ENCODE measurements around the gene RNF126.
"Not testable (repeated sequence)": the region's sequence is repeated elsewhere in the genome, so short reads cannot be mapped to it uniquely, and the experiment has no call there.

RNF126 gene

DNA sequence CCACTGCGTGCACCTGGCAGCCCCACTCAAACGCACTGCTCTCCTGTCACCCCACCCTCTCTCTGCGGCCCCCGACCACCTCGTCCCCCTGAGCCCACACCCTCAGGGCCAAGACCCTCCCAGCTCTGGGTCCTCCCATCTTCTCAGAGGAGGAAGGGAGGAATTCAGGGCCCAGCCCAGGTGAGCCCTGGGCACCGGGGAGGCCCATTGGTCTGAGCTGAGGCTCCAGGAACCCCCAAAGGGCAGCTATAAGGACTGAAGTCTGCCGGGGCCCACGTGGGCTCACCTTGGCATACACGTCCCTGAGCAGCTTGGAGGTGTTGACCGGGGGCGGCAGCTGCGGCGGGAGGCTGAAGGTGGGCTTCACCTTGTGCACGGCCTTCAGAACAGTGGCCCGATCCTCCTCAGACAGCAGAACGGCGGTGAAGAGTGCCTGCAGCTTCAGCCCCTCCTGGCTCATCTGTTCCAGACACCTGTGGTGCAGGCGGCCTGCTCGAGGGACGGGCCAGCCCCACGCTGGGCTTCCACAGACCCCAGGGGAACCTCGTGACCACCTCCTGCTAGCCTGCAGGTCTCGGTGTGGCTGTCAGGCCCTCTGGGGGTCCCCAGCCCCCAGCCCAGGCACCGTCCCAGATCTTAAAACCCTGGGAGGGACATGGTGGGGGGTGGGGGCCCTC, 38.4 kb downstream of the RNF126 start:
- DNase-seq: no peak

DNA sequence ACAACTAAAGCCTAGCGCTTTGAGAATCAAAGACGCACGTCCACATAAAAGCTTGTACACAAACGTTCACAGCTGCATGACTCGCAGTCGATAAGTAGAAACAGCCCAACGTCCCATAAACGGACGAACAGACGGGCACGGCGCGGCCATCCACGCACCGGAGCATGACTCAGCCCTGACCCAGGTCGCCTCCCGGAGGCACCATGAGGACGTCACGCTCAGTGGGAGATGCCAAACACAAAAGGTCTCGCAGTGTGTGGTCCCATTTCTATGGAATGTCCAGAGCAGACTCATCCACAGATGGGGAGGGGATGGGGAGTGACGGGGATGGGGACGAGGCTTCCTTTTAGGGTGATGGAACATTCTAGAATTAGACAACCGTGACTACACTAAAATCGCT, 39.0 kb downstream of the RNF126 start:
- no peak for DNase-seq

DNA sequence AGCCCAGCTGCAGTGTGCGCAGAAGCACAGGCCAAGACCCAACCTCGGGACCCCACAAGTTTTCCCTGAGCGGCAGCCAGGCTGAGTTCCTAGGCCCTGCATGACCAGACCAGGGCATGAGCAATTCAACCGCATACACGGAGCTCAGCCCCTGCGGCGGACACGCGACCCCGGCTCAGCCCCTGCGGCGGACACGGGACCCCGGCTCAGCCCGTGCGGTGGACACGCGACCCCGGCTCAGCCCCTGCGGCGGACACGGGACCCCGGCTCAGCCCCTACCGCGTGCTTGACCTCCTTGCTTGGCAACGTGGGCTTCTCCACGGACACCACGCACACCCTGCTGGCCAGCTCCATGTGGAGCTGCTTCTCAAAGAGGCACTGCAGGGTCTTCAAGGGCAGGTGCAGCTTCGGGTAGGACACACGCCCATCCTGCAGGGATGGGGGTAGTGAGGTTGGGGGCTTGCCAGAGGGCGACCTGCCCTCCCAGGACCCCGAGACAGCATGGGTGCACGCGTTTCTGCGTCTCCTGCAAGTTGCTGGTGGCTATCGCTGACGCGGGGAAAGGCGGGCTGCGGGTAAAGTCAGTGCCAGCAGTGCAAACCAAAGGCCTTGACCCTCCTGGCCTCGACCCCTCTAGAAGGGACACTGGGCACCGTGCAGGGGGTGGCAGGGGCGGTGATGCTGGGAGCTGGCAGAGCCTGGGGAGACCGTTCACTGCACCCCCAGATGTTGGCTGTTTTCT, 39.7 kb downstream of the RNF126 start:
- no peak for DNase-seq

DNA sequence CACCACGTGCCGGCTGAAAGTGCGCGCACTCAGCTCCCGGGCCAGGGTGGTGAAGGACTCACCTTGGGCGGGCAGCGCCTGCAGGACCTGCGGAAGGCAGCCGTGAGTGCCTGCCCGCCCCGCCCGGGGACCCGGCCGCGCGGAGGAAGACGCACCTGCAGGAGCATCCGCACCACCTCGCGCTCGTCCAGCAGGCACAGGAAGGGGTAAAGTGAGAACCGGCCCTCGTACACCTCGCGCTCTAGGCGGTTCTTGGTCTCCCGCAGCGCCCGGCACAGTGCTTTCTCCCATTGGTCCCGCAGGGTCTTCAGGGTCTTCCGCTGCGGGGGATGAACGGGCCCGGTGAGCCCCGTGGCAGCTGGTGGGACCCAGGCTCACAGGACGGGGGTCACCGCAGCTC, 40.3 kb downstream of the RNF126 start:
- DNase-seq: no peak

DNA sequence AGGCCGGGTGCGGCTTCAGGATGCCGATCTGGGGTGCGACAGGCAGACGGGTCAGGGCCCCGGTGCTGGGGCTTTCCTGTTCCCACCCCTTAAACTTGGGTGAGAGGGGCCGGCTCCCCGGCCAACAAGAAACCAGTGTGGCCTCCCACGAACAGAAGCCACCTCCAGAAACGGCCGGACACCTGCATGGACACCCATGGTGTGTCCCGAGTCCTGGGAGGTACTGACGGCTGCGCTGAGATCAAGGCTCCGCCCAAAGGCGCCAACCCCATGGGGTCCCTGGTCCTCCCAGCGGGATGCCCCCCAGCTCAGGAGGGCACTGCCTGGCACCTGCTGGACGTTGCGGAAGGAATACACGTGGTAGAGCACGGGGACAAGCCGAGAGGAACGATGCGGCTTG, 41.2 kb downstream of the RNF126 start:
- DNase-seq: no peak

DNA sequence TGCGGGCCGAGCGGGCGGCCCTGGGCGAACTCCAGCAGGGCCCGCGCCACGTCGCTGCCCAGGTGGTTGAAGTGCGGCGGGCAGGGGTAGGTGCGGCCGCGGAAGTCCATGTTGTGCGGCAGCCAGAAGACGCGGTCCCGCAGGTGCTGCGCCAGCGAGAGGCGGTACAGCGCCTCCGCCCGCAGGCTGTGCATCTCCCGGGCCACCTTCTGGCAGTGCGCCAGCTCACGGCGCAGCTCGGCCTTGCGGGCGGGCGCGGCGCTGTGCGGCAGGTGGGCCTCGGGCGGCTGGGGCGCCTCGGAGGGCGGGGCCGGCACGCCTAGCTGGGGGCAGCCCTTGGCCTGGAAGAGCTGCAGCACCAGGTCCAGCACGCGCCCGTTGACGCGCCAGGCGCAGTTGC, 41.8 kb downstream of the RNF126 start:
- not testable (repeated sequence) for DNase-seq

DNA sequence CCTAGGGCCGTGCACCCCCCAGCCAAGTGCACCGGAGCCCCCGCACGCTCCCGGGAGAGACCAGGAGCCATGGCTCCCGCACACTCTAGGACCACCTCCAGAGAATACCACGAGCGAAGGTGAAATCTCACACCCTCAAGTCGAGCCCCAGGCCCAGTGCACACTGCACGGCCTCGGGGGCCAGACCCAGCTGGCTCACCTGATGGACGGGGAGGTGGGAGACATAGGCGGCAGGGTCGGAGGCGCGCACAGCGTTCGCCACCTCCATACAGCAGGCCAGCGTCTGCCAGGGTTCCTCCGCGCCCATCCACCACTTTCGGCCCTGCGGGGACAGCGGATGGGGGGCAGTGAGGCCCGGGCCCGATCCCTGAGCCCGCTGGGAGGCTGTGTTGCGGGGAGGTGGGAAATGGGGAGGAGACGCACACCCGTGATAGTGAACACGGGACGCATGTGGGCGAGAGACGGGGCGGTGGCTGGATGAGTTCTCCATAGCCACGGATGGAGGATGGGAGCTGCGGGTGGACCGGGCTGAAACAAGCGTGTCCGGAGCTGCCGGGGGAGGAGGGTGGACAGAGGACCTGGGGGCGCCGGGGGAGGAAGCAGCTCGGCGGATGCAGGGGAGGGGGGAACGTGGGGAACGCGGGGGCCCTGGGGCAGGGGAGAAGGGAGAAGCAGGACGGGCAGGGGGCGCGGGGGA, 42.7 kb downstream of the RNF126 start:
- no peak for DNase-seq

DNA sequence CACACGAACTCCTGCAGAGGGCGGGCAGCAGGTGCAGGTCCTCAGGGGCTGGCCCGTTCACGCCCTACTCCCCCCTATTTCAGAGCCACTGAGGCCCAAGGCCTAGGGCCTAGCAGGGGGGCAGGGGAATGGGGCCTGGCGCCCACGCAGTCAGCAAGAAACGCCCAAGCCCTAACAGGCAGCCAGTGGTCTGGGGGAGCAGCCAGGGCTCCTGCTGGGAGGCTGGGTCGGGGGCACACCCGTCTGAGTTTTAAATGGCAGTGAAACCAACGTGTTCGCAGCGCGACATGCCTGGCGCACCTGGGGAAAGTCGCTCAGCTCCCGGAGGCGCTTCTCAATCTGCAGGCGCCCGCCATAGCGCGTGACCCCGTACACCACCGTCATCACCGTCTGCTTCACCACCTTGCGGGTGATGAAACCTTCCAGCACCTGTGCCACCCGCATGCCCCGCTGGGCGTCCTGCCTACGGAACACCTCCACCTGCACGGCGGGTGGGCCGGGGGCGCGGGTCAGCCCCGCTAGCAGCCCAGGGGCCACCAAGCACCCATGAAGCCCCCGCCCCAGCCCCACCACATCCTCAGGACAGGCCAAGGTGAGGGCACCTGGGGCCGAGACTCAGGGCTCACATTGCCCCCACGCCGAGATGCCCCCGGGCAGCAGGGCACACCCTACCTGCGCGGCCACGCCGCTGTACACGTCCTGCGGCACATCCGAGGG, 43.6 kb downstream of the RNF126 start:
- no peak for DNase-seq

DNA sequence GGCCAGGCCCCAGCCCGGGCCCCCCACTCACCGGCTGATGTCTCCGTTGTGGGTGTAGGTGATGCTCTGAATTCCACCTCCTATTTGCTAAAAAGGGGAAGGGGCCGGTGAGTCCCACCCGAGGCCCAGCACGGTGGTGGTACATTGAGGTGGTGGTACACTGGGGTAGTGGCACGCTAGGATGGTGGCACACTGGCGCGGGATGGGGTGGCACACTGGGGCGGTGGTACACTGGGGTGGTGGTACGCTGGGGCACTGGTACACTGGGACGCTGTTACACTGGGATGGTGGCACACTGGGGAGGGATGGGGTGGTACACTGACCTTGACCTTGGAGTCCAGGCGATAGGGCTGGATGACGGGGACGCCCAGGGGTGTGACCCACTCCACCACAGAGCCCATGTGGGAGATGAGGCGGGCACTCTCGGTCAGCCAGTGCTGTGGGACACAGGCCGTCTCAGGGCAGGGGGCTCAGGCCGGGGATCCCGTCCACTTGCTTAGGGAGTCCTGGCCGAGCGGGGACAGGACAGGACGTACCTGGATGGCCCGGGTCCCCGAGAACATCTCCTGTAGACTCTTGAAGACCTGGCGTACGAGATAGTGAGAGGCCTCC, 44.2 kb downstream of the RNF126 start:
- DNase-seq: no peak

DNA sequence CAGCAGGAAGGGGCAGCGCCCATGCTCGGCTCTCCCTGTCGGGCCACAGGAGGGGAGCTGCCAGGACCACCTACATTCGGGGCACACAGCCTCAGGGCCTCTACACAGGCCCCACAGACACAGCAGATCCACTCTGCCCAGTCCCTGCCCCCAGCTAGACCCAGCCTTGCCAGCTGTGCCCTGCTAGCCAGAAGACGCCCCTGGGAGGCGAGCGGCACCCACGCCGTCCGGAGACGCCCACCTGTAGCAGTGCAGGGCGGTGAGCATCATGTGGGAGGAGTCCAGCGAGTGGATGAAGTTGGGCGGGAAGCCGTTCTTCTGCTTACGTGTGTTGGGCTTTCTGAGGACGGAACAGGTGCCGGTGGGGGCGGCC, 44.8 kb downstream of the RNF126 start:
- no peak for DNase-seq

DNA sequence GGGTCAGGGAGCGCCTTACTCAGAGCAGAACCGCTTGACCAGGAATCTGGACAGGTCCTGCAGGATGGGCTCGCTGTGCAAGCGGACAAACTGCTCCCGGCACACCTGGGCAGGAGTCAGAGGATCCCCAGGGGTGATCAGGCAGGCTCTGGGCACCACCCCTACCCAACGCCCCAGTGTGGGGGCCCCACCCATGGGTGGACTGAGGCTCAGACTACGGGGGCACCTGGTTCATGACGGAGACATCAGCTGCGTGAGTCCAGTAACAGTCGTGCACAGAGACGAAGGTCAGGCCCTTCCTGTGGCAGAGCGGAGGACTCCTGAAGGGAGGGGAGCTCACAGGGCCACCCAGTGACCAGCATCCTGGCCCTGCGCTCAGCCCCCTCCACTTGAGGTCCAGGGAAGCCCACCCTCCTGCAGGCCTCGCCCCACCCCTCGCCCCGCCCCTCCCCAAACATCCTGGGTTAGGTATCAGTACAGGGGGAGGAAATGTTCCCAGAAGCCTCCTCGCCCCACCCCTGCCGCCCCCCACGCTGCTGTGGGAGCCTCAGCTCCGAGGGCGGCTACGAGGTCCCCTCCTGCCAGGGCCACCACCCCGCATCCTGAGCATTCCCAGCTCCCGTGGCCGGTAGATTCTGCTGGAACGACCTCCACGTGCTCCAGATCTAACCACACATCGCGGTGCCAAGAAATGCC, 45.3 kb downstream of the RNF126 start:
- no peak for DNase-seq

DNA sequence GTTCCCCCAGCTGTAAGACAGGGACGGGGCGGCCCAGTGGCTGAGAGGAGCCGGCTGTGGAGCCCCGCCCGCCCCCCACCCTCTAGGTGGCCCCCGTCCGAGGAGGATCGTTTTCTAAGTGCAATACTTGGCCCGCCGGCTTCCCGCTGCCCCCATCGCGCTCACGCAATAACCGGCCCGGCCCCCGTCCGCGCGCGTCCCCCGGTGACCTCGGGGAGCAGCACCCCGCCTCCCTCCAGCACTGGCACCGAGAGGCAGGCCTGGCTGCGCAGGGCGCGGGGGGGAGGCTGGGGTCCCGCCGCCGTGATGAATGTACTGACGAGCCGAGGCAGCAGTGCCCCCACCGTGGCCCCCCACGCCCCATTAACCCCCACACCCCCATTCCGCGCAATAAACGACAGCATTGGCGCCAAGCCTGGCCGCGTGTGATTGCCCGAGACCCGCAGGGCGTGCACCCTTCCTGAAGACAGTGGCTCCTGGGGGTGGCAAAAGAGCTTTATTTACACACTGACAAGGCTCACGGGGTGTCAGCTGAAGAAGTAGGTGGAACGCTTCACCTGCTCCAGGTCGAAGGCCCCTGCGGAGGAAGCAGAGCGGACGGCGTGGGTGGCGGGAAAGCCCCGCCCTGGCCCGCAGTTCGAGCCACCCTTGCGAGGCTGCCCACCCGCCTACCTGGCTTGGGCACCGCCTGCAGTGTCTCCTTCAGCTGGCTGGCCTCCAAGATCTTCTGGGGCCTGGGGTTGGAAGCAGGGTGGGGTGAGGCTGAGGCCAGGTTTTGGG, 46.1 kb downstream of the RNF126 start:
- DNase-seq: no peak

DNA sequence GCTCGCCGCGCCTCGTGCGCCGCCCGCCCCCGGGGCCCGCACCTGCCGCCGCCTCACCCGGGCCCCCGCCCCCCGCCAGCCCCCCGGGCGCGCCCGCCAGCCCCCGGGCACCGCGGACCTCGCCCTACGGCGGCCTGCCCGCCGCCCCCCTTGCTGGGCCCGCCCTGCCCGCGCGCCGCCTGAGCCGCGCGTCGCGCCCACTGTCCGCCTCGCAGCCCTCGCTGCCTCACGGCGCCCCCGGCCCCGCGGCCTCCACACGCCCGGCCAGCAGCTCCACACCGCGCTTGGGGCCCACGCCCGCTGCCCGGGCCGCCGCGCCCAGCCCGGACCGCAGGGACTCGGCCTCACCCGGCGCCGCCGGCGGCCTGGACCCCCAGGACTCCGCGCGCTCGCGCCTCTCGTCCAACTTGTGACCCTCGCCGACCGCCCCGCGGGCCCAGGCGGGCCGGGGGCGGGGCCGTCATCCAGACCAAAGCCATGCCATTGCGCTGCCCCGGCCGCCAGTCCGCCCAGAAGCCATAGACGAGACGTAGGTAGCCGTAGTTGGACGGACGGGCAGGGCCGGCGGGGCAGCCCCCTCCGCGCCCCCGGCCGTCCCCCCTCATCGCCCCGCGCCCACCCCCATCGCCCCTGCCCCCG, 46.8 kb downstream of the RNF126 start:
- DNase-seq: no peak

DNA sequence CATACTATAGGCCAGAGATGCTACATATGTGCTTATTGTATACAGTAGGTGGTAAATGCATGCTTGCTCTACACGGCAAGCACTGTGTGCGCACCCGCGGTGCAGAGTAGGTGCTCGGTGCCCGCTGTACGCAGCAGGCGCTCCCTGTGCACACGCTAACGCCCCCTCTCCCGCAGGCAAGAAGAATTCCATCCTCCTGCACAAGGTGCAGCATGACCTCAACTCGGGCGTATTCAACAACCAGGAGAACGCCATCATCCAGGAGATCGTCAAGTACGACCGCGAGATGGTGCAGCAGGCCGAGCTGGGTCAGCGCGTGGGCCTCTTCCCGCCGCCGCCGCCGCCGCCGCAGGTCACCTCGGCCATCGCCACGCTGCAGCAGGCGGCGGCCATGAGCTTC, 47.4 kb downstream of the RNF126 start:
- no peak for DNase-seq

DNA sequence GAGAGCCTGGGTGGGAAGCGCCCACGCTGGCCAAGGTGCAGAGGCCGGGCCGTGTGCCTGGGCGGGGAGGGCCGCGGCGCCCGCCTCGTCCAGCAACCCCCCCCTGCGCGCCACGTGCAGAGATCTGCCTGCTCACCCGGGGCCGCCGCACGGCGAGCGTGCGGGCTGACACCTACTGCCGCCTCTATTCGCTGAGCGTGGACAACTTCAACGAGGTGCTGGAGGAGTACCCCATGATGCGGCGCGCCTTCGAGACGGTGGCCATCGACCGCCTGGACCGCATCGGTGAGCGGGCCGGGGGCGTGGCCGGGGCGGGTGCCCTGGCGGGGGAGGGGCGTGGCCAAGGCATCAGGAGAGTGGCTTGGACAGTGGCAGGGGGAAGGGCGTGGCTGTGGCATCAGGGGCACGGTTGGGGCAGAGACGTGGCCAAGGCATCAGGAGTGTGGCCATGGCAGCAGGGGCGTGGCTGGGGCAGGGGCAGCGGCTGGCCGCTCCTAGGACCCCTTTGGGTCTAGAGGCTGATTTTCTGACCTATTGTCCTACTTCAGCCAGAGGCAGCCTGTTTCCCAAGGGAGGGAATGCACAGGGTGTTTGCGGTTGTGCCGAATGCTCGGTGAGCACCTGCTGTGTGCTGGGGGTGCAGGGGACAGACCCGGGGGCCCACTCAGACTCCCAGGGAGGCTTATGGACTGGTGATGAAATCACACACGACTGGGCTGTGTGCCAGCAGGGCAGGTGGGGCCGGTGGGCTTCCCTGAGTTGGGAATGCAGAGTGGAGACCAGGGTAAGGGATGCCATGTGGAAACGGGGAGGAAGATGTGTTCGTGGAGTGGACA, 49.1 kb downstream of the RNF126 start:
- no peak for DNase-seq

DNA sequence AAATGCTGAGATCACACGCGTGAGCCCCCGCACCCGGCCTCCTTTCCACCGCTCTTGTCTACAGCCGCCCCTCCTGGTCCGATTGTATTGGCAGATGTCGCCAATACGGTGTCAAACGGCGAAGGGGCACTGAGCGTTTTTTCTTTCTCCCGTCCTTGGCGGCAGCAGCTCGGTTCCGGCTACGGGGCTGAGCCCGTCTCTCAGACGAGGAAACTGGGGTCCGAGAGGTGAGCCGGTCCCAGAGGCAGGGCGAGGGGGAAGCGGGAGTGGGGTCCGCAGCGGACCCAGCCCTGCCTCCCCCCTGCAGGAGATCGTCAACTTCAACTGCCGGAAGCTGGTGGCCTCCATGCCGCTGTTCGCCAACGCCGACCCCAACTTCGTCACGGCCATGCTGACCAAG, 50.1 kb downstream of the RNF126 start:
- no peak for DNase-seq

DNA sequence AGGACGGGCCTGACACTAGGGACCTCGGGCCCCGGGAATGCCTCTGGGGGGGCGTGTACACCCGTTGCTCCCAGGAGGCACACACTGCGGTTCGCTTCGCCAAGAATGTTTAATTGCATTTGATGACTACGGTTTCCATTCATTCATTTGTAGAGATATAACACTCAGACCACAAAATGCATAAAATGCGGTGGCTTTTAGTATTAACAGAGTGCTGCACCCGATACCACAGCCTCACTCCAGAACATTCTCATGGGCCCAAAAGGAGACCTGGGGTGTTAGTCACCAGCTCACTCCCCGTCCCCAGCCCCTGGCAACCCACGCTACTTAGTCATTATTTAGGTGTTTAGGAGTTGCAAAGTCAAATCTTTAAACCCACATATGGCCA, 51.5 kb downstream of the RNF126 start:
- DNase-seq: no peak

DNA sequence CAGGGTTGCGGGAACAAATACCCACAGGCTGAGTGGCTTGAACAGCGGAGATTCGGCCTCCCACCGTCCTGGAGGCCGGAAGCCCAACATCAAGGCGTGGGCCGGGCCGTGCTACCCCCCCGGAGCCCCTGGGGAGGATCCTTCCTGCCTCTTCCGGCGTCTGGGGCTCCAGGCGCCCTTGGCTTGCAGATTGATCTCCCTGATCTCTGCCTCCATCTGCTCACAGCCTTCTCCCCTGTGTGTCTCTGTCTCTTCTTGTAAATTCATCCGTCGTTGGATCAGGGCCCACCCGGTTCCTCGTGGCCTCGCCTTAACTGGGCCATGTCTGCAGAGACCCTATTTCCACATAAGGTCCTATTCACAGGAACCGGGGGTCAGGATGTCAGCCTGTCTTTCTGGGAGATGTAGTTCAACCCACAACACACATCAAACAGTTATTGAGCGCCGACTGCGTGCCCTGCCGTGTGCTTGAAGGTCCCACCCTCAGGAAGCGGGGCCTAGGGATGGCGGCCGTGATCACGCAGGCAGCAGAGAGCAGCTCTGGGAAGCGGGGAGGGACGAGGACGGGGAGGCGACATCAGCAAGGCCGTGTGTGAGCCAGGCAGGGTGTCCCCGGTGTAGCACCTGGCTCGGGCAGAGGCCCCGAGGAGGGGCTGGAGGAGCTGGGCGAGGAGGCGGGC, 52.1 kb downstream of the RNF126 start:
- no peak for DNase-seq

DNA sequence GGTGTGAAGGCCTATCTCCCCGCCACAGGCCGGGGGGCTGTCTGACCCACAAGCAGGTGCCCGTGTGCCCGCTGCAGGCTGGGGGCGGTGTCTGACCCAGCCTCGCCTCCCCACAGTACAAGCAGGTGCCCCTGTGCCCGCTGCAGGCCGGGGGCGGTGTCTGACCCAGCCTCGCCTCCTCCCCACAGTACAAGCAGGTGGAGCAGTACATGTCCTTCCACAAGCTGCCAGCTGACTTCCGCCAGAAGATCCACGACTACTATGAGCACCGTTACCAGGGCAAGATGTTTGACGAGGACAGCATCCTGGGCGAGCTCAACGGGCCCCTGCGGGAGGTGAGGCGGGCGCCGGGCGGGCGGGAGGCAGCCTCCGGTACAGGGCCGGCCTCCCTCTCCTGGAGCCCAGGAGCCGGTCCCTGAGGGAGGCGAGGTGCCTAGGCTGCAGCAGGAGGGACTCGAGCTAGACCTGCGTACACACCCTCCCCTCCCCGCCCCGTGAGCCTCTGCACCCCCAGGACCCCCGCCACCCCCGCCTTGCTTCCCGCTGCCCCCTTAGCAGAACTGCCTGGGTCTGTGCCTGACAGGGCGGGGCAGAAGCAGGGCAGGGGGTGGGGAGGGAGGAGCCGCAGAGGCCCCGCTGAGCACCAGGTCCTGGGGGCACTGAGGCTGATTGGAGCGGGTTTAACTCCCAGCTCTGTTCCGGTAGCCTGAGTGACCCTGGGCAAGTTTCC, 52.8 kb downstream of the RNF126 start:
- DNase-seq: no peak

Measured in NCI-H526 treated with DMSO at 0.1 percent for 48 hours (cell line).